ENCODE data around the gene RIIAD1. TPM values are rescaled to one million over a fixed set of nuclear protein-coding genes. Genes with fewer than 3 reads are reported as not detected.

Gene RIIAD1
- polyA plus RNA-seq, 1 donor (not counting 4 experiments of a cell fraction or from before 2014, with no cell fraction given) = not detected

DNA sequence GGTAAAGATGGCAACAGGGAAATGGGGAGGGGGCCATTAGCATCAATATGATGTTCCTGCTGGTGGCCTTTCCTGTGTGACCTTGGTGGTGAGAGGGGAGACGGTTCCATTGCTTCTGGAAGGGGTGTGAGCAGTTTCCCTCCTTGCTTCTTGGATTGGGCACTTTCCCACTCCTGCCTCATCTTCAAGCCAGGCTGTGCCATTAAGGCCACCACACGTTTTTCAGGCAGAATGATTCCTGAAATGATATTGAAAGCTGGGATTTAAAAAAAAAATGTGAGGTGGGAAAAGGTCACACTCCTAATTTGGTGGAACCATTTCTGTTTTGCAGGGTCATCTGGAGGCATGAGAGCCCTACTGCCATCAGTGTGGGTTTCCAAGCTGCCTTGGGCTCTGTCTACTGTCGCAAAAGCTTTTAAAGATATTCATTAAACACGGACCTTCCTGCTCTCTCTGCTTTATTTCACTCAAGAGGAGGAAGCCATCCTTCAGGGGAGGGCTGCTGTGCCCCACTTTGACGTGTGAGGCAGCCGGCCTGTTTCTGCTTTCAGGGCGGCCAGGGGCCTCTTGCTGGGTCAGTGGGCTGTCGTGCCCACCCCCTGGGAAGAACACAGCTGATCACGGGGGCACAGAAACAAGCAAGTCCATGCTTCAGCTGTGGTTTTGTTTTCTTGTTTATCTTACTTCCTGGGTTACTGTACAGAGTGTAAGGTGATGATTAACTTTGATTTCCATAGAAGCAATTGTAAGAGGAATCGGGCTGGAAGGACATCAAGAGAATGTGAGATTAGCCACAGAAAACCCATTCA lies 8.0 kb downstream of the RIIAD1 start:
- FAIRE-seq (no peak), DNase-seq (ENCODE audit: low read depth, low spot score) (no peak)
- H3K27me3 ChIP-seq (ENCODE audit: control insufficient read depth, extremely low read depth, insufficient read depth, low read length) = no peaks in the 10 kb centered on the region
- no peaks in the 10 kb centered on the region for H3K36me3 ChIP-seq (ENCODE audit: control insufficient read depth in 2 of 2, extremely low read depth in 1 of 2, insufficient read depth in 2 of 2, low read length in 2 of 2)
- H3K27ac ChIP-seq (ENCODE audit: control insufficient read depth, insufficient read depth, low read length) = no peak overlapping the region
- no peak overlapping the region for H3K4me2 ChIP-seq (ENCODE audit: control insufficient read depth, extremely low read depth, insufficient read depth, low read depth, low read length)
- H3K9ac ChIP-seq (ENCODE audit: control insufficient read depth, extremely low read depth, insufficient read depth, low read length) = no peak overlapping the region
- H3K9me3 ChIP-seq (ENCODE audit: control insufficient read depth, low read depth, low read length) = no peaks in the 10 kb centered on the region
- TF ChIP-seq EZH2 (IDR thresholded peaks at IDR 0.05; ENCODE audit: low read length) (no peak), CTCF (optimal IDR thresholded peaks at IDR 0.05 in 1 of 3, IDR thresholded peaks at IDR 0.05 in 1 of 3, conservative IDR thresholded peaks at IDR 0.05 in 1 of 3; ENCODE audit: extremely low read depth in 1 of 3, insufficient read depth in 2 of 3, low read length in 3 of 3) (no peak)
- no peaks in the 10 kb centered on the region for H3K4me1 ChIP-seq (ENCODE audit: control insufficient read depth, extremely low read depth, insufficient read depth, low read length)
- no peak overlapping the region for H3K4me3 ChIP-seq (ENCODE audit: control insufficient read depth in 2 of 3, extremely low read depth in 1 of 3, insufficient read depth in 2 of 3, low read depth in 1 of 3, low read length in 3 of 3)
- H4K20me1 ChIP-seq (ENCODE audit: control insufficient read depth, extremely low read depth, insufficient read depth, low read length) = no peaks in the 10 kb centered on the region
- H3K79me2 ChIP-seq (ENCODE audit: control insufficient read depth, insufficient read depth, low read length) = no peaks in the 10 kb centered on the region
- H3K9me1 ChIP-seq (ENCODE audit: control insufficient read depth, extremely low read depth, insufficient read depth, low read length) = no peaks in the 10 kb centered on the region
- dilution Hi-C loops (cut with MboI; ENCODE audit: extremely low pct_ligation_motif_present, low sequenced_read_pairs) = no loop called here
- no peak overlapping the region for H2AFZ ChIP-seq (ENCODE audit: control insufficient read depth, low read length)

DNA sequence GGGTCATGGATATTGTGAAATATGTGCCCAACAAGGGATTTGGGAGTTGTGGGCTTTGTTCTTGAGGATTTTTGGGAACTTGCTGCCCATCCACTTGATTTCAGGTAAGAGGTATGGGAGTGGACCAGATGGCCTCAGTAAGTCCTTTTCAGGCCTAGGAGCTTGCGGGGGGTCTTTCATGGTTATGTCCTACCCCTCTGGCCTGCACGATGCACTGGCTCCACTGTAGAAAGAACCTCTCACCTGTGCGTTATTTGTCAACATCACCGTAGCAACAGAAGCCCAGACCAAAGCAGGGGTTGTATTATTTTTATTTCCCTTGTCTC lies 8.6 kb downstream of the RIIAD1 start:
- DNase-seq (ENCODE audit: low read depth, low spot score) = no peak
- Histone ChIP-seq H3K4me2 (ENCODE audit: control insufficient read depth, extremely low read depth, insufficient read depth, low read depth, low read length) (no peak overlapping the region), H3K9me3 (ENCODE audit: control insufficient read depth, low read depth, low read length) (no peaks in the 10 kb centered on the region), H3K27ac (ENCODE audit: control insufficient read depth, insufficient read depth, low read length) (no peak overlapping the region), H3K79me2 (ENCODE audit: control insufficient read depth, insufficient read depth, low read length) (no peaks in the 10 kb centered on the region), H3K4me3 (ENCODE audit: control insufficient read depth in 2 of 3, extremely low read depth in 1 of 3, insufficient read depth in 2 of 3, low read depth in 1 of 3, low read length in 3 of 3) (no peak overlapping the region), H3K36me3 (ENCODE audit: control insufficient read depth in 2 of 2, extremely low read depth in 1 of 2, insufficient read depth in 2 of 2, low read length in 2 of 2) (no peaks in the 10 kb centered on the region), H3K9ac (ENCODE audit: control insufficient read depth, extremely low read depth, insufficient read depth, low read length) (no peak overlapping the region), H2AFZ (ENCODE audit: control insufficient read depth, low read length) (no peak overlapping the region), H3K27me3 (ENCODE audit: control insufficient read depth, extremely low read depth, insufficient read depth, low read length) (no peaks in the 10 kb centered on the region), H4K20me1 (ENCODE audit: control insufficient read depth, extremely low read depth, insufficient read depth, low read length) (no peaks in the 10 kb centered on the region), H3K9me1 (ENCODE audit: control insufficient read depth, extremely low read depth, insufficient read depth, low read length) (no peaks in the 10 kb centered on the region), H3K4me1 (ENCODE audit: control insufficient read depth, extremely low read depth, insufficient read depth, low read length) (no peaks in the 10 kb centered on the region)
- dilution Hi-C loops (cut with MboI; ENCODE audit: extremely low pct_ligation_motif_present, low sequenced_read_pairs) = no loop called here
- FAIRE-seq = no peak
- TF ChIP-seq EZH2 (IDR thresholded peaks at IDR 0.05; ENCODE audit: low read length) (no peak), CTCF (optimal IDR thresholded peaks at IDR 0.05 in 1 of 3, IDR thresholded peaks at IDR 0.05 in 1 of 3, conservative IDR thresholded peaks at IDR 0.05 in 1 of 3; ENCODE audit: extremely low read depth in 1 of 3, insufficient read depth in 2 of 3, low read length in 3 of 3) (no peak)

All from keratinocyte (primary cell).